HepG2 (cell line): ENCODE measurements around the gene KCNK15. TPM values are rescaled to one million over a fixed set of nuclear protein-coding genes. Genes with fewer than 3 reads are reported as not detected.

Experiments used
- ARID2 ChIP-seq: sonication (generic); formaldehyde crosslinking; IDR thresholded peaks from 2 replicates; pipeline ENCODE4 v1.8.1; 2022; ENCODE audit warnings: mild to moderate bottlenecking, missing genetic modification reagents, borderline replicate concordance
- ATF1 ChIP-seq: IDR thresholded peaks from 2 replicates; pipeline ENCODE4 v1.6.1; 2016; ENCODE audit warnings: mild to moderate bottlenecking, control low read depth
- ETS1 ChIP-seq: sonication (generic); formaldehyde crosslinking; IDR thresholded peaks from 2 replicates; pipeline ENCODE4 v1.4.0; 2020; ENCODE audit warnings: missing genetic modification reagents
- HIVEP1 ChIP-seq: sonication (generic); formaldehyde crosslinking; IDR thresholded peaks from 2 replicates; pipeline ENCODE4 v1.4.0; 2020; ENCODE audit warnings: mild to moderate bottlenecking, missing genetic modification reagents
- HMG20B ChIP-seq: conservative IDR thresholded peaks from 2 replicates; pipeline ENCODE4 v1.6.1; 2016; ENCODE audit warnings: missing genetic modification reagents, missing compliant biosample characterization
- HNRNPL ChIP-seq: fragments of 200-400 bp; formaldehyde crosslinking; IDR thresholded peaks from 2 replicates; pipeline ENCODE4 v1.6.1; 2017; ENCODE audit warnings: mild to moderate bottlenecking, low read depth, low read length
- KAT8 ChIP-seq: IDR thresholded peaks from 2 replicates; pipeline ENCODE4 v1.6.1; 2016; ENCODE audit warnings: missing genetic modification reagents, missing compliant biosample characterization
- MYNN ChIP-seq: sonication (generic); formaldehyde crosslinking; IDR thresholded peaks from 2 replicates; pipeline ENCODE4 v1.4.0; 2020; ENCODE audit warnings: mild to moderate bottlenecking, low read depth, missing genetic modification reagents
- NBN ChIP-seq: fragments of 450-650 bp; conservative IDR thresholded peaks from 2 replicates; pipeline ENCODE4 v1.6.1; 2017
- PPARG ChIP-seq: conservative IDR thresholded peaks from 2 replicates; pipeline ENCODE4 v1.6.1; 2016; ENCODE audit warnings: missing biosample characterization, missing genetic modification reagents
- PRDM4 ChIP-seq: sonication (generic); formaldehyde crosslinking; IDR thresholded peaks from 2 replicates; pipeline ENCODE4 v1.9.0; 2021; ENCODE audit warnings: missing genetic modification reagents, borderline replicate concordance
- THRA ChIP-seq: sonication (generic); formaldehyde crosslinking; IDR thresholded peaks from 2 replicates; pipeline ENCODE4 v1.4.0; 2020; ENCODE audit warnings: missing genetic modification reagents, borderline replicate concordance
- ZNF282 ChIP-seq: fragments of 450-650 bp; IDR thresholded peaks from 2 replicates; pipeline ENCODE4 v1.6.1; 2018; ENCODE audit not compliant: partially characterized antibody
- polyA plus RNA-seq, 8 experiments: library from polyadenylated mRNA; depleted of rRNA in 3 of 8; stranded (reverse) in 7 of 8; unstranded in 1 of 8; fragments of >200 nt; fragmentation: Illumina TruSeq in 4 of 8; extraction: Trizol in 4 of 8; gene quantifications; 2 replicates each; pipeline versions ENCODE4 v1.2.1 to v1.2.3, GENCODE V29; 2011 to 2016; ENCODE audit warnings: low read depth in 4 of 8, missing spikeins in 1 of 8, mixed read lengths in 1 of 8; ENCODE audit not compliant: insufficient read depth in 1 of 8
- total RNA-seq, 5 experiments: library from RNA; depleted of rRNA; stranded (reverse); fragments of >200 nt; fragmentation: Illumina TruSeq; extraction: Trizol; gene quantifications; 2 replicates each; pipeline ENCODE4 v1.2.3, GENCODE V29; 2016; ENCODE audit warnings: low read depth in 1 of 5
- TF ChIP-seq, protein P1 (sequence below), 2 experiments: sonication (generic) in 1 of 2; formaldehyde crosslinking in 1 of 2; IDR thresholded peaks; 2 replicates each; pipeline versions ENCODE4 v1.4.0 to v1.6.1; 2016 to 2020; ENCODE audit warnings: borderline replicate concordance in 1 of 2, low read depth in 1 of 2, mild to moderate bottlenecking in 1 of 2, missing genetic modification reagents in 1 of 2
- TF ChIP-seq, protein P2 (sequence below): sonication (generic); formaldehyde crosslinking; IDR thresholded peaks from 2 replicates; pipeline ENCODE4 v1.5.0; 2020; ENCODE audit warnings: missing genetic modification reagents
- TF ChIP-seq, protein P3 (sequence below): sonication (generic); formaldehyde crosslinking; IDR thresholded peaks from 2 replicates; pipeline ENCODE4 v1.9.0; 2021; ENCODE audit warnings: missing genetic modification reagents, mild to moderate bottlenecking, borderline replicate concordance

Gene KCNK15
- total and polyA plus RNA-seq, 2 of the 13 experiments (the other 11 are each of a cell fraction or from before 2014, with no cell fraction given), result 0.03 TPM; not detected in 1

- TF ChIP-seq PRDM4 (CRISPR knock-in tag) (no peak), PPARG (CRISPR knock-in tag) (no peak), ETS1 (no peak), ARID2 (CRISPR knock-in tag) (no peak), THRA (CRISPR knock-in tag) (0 out of 2 replicates have a peak, but pooled peaks have one; percentile 21), ATF1 (CRISPR knock-in tag) (no peak), HMG20B (CRISPR knock-in tag) (no peak), HNRNPL (peak; percentile 64; the same call in 1 of the 2 replicates), KAT8 (CRISPR knock-in tag) (no peak), HIVEP1 (CRISPR knock-in tag) (no peak), MYNN (no peak), ZNF282 (no peak), NBN (no peak)
- TF ChIP-seq, protein P1, sequence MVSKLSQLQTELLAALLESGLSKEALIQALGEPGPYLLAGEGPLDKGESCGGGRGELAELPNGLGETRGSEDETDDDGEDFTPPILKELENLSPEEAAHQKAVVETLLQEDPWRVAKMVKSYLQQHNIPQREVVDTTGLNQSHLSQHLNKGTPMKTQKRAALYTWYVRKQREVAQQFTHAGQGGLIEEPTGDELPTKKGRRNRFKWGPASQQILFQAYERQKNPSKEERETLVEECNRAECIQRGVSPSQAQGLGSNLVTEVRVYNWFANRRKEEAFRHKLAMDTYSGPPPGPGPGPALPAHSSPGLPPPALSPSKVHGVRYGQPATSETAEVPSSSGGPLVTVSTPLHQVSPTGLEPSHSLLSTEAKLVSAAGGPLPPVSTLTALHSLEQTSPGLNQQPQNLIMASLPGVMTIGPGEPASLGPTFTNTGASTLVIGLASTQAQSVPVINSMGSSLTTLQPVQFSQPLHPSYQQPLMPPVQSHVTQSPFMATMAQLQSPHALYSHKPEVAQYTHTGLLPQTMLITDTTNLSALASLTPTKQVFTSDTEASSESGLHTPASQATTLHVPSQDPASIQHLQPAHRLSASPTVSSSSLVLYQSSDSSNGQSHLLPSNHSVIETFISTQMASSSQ (IDR thresholded peaks at IDR 0.05; ENCODE audit: low read depth), result no peak
- TF ChIP-seq, protein P1 (CRISPR knock-in tag; IDR thresholded peaks at IDR 0.05; ENCODE audit: borderline replicate concordance), result no peak
- TF ChIP-seq, protein P2, sequence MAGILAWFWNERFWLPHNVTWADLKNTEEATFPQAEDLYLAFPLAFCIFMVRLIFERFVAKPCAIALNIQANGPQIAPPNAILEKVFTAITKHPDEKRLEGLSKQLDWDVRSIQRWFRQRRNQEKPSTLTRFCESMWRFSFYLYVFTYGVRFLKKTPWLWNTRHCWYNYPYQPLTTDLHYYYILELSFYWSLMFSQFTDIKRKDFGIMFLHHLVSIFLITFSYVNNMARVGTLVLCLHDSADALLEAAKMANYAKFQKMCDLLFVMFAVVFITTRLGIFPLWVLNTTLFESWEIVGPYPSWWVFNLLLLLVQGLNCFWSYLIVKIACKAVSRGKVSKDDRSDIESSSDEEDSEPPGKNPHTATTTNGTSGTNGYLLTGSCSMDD (CRISPR knock-in tag), result no peak
- TF ChIP-seq, protein P3, sequence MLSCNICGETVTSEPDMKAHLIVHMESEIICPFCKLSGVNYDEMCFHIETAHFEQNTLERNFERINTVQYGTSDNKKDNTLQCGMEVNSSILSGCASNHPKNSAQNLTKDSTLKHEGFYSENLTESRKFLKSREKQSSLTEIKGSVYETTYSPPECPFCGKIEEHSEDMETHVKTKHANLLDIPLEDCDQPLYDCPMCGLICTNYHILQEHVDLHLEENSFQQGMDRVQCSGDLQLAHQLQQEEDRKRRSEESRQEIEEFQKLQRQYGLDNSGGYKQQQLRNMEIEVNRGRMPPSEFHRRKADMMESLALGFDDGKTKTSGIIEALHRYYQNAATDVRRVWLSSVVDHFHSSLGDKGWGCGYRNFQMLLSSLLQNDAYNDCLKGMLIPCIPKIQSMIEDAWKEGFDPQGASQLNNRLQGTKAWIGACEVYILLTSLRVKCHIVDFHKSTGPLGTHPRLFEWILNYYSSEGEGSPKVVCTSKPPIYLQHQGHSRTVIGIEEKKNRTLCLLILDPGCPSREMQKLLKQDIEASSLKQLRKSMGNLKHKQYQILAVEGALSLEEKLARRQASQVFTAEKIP (CRISPR knock-in tag), result no peak
Measured at GRCh38 chr20:44714701-44715498, 30.8 kb upstream of the KCNK15 start, which contains the start of gene CCN5 (continued).
